Measurements from ENCODE around the gene RASL12. TPM values are rescaled to one million over a fixed set of nuclear protein-coding genes. Genes with fewer than 3 reads are reported as not detected.

RASL12 gene
- total and polyA plus RNA-seq, 2 of the 8 experiments (the other 6 are each of a cell fraction or from before 2014, with no cell fraction given), result 9.5 to 10.3 TPM

GRCh38 chr15:65067317-65067644 lies 510 bp downstream of the RASL12 start (continued):
- TF ChIP-seq ASH2L (IDR thresholded peaks at IDR 0.05; ENCODE audit: low read length) (no peak), SP4 (IDR thresholded peaks at IDR 0.05; ENCODE audit: low read length) (no peak), TBP (IDR thresholded peaks at IDR 0.05; ENCODE audit: low read depth, low read length) (no peak), SIX5 (IDR thresholded peaks at IDR 0.05; ENCODE audit: low read depth, low read length) (no peak)
